Skeletal muscle cell (primary cell): ENCODE data around the gene TNN.
A peak's percentile ranks its signal among the peaks of the same experiment; 100 is the strongest.
"Not testable (repeated sequence)": the region's sequence is repeated elsewhere in the genome, so short reads cannot be mapped to it uniquely, and the experiment has no call there.

Source experiments
- DNase-seq: peaks from one replicate; pipeline ENCODE4 v3.0.0-alpha.2; 2010; ENCODE audit warnings: low read depth
- H3K4me3 ChIP-seq: 2 replicates; pipeline ENCODE4 v1.5.1; 2011; ENCODE audit warnings: low read depth, mild to moderate bottlenecking, control low read depth, low read length, moderate library complexity

TNN gene

DNA sequence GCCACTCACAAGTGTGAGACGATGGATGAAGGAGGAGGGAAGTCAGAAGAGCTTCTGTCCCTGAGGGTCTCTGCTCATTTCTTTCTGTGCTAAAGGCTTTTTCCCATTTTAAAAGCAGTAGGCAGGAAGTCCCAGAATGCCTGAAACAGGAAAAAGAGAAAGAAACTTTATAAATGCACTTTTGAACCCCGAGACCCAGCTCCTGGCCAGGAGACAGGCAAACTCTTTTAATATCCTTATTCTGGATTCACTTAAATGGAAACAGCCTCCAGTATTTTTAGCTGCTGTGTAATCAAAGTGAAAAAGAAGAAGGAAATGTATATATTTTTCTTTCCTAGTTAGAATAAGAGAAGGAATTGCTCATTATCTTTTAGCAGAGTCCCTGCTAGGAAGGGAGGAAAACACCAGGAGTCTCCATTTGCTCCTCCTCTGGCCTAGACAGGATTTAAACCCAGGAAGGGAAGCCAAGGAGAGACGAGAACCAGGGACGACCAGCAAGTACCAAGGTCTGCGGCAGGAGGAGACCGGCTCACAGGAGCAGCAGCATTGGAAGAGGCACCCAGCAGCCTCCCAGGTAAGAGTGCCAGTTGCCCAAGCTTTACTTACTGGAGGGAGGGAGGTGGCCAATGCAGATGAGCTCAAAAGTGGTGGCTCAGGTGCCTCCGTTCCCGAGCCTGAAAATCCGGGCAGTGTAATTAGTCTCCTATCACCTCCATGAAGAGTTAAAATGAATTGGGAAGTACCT lies at the start of gene TNN:
TSS of gene TNN (plus strand) at position 472 of the 745 bp plus-strand sequence. CDS start 9,586 bp downstream, outside the sequence.
- H3K4me3 ChIP-seq: no peak within 1 kb of the TSS
- no peak for DNase-seq

DNA sequence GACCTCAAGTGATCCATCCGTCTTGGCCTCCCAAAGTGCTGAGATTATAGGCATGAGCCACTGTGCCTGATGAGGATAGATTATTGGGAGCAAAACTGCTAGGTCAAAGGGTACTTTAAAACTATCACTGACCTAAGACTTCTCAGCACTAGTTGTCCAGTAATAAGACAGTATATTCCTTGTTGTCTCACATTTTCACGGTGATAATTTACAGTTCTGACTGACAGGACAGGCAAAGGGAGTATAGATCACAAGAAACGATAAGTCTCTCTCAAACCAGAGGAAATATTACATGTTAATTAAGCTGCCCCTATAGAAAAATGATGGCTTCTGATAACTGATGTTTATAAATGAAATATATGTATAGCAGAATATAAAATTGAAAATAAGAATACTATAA lies 48.1 kb upstream of the TNN start:
- no peak overlapping the region for H3K4me3 ChIP-seq
- DNase-seq: no peak

- DNase-seq: peak; percentile 97
- H3K4me3 ChIP-seq: peak within 1 kb of the TSS; percentile 96
These were observed 44.4 kb upstream of the TNN start, which contains the start of gene MRPS14 for GRCh38 chr1:175023043-175023921. Gene MRPS14, minus strand, starts transcription at chr1:175023425. Its CDS starts 17 bp downstream, at chr1:175023408.

GRCh38 chr1:175023922-175024242 lies 43.8 kb upstream of the TNN start:
- DNase-seq: not testable (repeated sequence)
- peak overlapping the region; percentile 96 for H3K4me3 ChIP-seq

- no peak overlapping the region for H3K4me3 ChIP-seq
- no peak for DNase-seq
These were observed 42.9 kb upstream of the TNN start for GRCh38 chr1:175024773-175025172.

DNA sequence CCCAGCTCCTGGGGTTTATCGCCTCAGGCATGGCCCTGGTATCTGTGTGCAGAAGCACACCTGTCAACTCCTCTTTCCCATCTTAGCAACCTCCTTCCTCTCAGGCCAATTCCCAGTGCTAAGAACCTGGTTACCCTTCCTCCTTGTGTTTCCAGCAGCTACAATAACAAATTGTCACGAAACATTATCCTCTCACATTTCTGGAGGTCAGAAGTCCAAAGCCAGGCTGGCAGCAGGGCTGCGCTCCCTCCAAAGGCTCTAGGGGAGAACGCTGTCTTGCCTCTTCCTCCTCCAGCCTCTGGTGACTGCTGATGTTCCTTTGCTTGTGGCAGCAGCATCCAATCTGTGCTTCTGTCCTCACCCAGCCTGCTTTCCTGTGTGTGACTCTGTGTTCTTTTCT lies 33.7 kb upstream of the TNN start:
- DNase-seq: no peak
- no peak overlapping the region for H3K4me3 ChIP-seq

DNA sequence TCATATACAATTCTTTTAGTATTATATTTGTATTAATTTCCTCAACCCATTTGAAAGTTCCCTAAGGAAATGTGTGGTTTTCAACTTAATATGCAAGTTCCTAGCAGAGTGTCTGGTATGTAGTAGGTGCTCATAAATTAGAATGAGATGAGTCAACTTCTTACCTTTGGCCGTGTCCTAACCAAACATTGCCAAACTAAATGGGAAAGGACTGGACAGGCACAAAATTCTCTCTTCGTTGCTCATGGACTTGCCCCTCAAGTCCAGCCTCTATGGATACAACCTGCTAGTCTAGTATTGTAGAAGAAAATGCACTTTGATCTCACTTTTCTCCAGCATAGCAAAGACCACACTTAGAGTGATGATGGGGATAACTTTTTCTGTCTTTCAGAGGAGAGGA lies 32.9 kb upstream of the TNN start:
- no peak overlapping the region for H3K4me3 ChIP-seq
- DNase-seq: no peak

- no peak overlapping the region for H3K4me3 ChIP-seq
- no peak for DNase-seq
These were observed 31.8 kb upstream of the TNN start for GRCh38 chr1:175035865-175036264.

DNA sequence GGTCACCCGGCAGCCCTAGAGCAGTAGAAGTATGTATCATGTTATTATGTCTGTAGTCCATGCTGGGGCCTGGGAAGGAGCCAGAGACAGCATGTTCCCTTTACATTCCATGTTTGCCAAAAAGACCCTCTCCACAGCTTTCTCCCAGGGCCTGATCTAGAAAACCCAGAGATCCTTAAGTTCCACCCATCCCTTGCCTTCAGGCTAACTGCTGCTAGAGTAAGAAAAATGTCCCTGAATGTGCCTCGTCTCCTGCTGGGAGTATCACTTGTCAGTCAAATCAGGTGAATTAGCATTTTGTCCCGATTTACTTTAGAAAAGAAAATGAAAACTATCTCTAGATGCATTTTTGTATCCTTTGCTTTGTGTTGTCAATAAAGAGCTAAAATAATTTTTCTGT lies 31.2 kb upstream of the TNN start:
- H3K4me3 ChIP-seq: no peak overlapping the region
- no peak for DNase-seq

DNA sequence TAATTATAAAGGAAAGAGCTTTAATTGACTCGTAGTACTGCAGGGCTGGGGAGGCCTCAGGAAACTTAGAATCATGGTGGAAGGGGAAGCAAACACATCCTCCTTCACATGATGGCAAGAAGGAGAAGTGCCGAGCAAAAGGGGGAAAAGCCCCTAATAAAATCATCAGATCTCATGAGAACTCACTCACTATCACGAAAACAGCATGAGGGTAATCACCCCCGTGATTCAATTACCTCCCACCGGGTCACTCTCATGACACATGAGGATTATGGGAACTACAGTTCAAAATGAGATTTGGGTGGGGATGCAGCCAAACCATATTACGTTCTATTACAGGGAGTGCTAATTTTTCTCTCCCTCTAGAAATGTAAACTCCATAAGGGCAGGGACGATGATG lies 30.2 kb upstream of the TNN start:
- no peak for DNase-seq
- H3K4me3 ChIP-seq: no peak overlapping the region

GRCh38 chr1:175040324-175040879 lies 27.2 kb upstream of the TNN start:
- DNase-seq: no peak
- H3K4me3 ChIP-seq: no peak overlapping the region

DNA sequence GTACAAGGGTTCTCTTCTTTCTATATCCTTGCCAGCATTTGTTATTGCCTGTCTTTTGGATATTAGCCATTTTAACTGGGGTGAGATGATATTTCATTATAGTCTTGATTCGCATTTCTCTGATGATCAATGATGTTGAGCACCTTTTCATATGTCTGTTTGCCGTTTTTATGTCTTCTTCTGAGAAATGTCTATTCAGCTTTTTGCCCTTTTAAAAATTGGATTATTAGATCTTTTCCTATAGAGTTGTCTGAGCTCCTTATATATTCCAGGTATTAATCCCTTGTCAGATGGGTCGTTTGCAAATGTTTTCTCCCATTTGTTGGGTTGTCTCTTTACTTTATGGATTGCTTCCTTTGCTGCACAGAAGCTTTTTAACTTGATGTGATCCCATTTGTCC lies 25.0 kb upstream of the TNN start:
- DNase-seq: no peak
- H3K4me3 ChIP-seq: no peak overlapping the region

DNA sequence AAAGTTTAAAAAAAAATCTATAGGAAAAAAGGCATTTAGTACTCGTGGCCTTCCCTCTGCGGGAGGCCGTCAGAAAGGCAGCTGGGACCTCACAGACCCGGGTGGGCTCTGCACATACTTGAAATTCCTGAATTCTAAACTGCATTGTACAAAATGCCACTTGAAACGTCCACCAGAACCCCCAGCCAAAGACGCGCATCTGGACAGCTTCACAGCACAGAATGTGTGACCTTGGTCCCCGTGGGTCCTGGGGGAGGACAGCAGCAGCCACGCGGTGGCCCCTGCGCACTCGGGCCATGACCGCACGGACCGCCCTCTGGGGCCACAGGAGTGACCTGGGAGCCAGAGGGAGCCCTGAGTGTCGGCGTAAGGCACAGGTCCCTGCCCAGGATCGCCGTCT lies 23.8 kb upstream of the TNN start:
- H3K4me3 ChIP-seq: no peak overlapping the region
- no peak for DNase-seq

- not testable (repeated sequence) for DNase-seq, H3K4me3 ChIP-seq
These were observed 23.0 kb upstream of the TNN start for GRCh38 chr1:175044591-175044990.

DNA sequence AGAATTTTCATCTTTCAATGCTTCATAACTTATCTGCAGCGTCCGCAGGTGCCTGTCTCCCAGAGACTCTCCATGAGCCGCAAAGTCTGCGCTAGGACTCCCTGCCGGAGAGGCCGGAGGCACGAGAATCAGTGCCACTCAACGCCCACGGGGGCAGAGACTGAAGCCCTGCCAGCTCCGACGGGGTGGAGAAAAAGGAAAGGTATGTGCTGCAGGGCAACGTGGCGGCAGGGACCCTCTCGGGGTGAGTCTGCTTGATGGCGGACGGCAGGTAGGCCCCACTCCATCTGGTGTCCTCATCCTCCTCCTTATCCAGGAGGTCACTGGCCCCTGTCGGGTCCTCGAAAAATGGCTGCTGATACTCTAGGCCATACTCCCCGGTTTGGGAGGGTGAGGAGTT lies 22.5 kb upstream of the TNN start:
- no peak overlapping the region for H3K4me3 ChIP-seq
- DNase-seq: no peak

DNA sequence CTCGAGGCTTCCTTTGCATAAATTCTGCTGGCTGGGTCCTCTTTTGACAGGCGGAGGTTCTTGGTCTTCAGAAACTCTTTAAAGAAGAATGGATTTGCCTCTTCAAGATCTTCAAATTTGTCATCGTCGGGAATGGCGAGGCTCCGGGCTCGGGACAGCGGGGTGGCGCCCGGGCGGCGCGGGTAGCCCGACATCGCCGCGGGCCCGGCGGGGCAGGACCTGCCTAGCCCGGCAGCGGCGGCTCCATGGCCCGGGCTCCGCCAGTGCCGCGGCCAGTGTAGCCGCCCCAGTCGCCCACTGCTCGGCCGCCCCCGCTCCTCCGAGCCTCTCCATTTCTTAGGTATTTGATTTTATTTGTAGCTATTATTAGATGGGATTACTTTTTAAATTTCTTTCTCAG lies 22.1 kb upstream of the TNN start:
- no peak for DNase-seq
- no peak overlapping the region for H3K4me3 ChIP-seq

DNA sequence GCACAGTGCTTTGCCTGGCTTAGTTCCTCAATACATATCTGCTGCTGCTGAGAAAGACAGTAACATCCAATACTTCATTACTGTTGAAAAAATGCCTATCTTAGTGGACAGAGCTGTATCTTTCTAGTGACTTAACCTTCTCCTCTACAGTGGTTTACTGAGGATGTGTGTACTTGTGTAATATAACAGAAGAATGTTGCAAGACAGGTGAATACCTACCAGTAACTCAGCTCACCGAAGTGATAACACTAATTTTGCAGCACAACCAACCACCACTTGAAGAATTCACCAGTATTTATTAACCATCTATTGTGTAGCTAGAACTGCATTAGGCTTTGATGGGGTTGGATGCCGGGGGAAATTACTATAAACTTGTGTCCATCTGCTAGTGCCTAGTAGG lies 16.6 kb upstream of the TNN start:
- DNase-seq: no peak
- no peak overlapping the region for H3K4me3 ChIP-seq

- no peak overlapping the region for H3K4me3 ChIP-seq
- no peak for DNase-seq
These were observed 12.9 kb upstream of the TNN start for GRCh38 chr1:175054736-175055135.

- DNase-seq: no peak
- no peak overlapping the region for H3K4me3 ChIP-seq
These were observed 5.3 kb upstream of the TNN start for GRCh38 chr1:175062339-175062738.

DNA sequence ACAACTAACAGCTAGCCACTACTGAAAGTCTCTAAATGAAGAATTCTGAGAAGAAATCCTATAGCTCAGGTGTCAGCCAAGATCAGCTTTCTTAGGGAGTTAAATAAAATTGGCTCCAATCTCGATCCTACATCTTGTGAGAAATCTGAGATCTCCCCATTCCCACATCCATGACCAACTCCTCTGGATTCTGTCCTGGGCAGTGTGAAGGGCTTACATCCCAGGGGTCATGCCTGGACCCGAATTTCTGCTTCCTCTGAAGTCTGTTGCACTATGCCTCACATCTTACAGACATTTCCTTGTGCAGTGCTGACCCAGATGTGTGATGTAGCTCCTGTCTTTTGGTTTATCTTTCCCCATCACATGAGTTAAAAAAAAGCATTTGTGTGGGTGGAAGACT lies 4.8 kb upstream of the TNN start:
- no peak overlapping the region for H3K4me3 ChIP-seq
- no peak for DNase-seq

- H3K4me3 ChIP-seq: no peak overlapping the region
- no peak for DNase-seq
These were observed 3.2 kb downstream of the TNN start for GRCh38 chr1:175070818-175071217.
